AG04450 (cell line): ENCODE data around the gene C1QTNF5. TPM values are rescaled to one million over a fixed set of nuclear protein-coding genes. Genes with fewer than 3 reads are reported as not detected.

ENCODE experiments used
- polyA plus RNA-seq: library from polyadenylated mRNA; depleted of rRNA; stranded (reverse); fragments of >200 nt; gene quantifications from 2 replicates; pipeline ENCODE4 v1.2.3, GENCODE V29; 2011; rRNA removed
- small RNA-seq: library from RNA; depleted of rRNA; stranded (forward); fragments of <200 nt; gene quantifications from one replicate; pipeline ENCODE3, GENCODE V24; 2012; ENCODE audit warnings: low read depth; ENCODE audit not compliant: insufficient read length

Gene C1QTNF5
- polyA plus RNA-seq, 1 experiment, result 8.3 TPM

Small RNA genes lying within 50 kb of the gene (small RNA-seq; reads per million reads assigned to genes)
- gene RF01225 (not detected), gene RNU6-262P (not detected)

Other genes starting within 250 kb of the C1QTNF5 start
- 59.2 and 62.5 TPM in 2 replicates for gene DPAGT1, start 239.0 kb downstream of the C1QTNF5 start, polyA plus RNA-seq
- gene C2CD2L, start 233.5 kb downstream of the C1QTNF5 start, polyA plus RNA-seq, result 2.8 and 3.4 TPM in 2 replicates
- 14.9 and 16.4 TPM in 2 replicates for gene HINFP, start 219.3 kb downstream of the C1QTNF5 start, polyA plus RNA-seq
- 0.21 and 0.30 TPM in 2 replicates for gene ABCG4, start 191.8 kb downstream of the C1QTNF5 start, polyA plus RNA-seq
- gene NLRX1, start 172.2 kb downstream of the C1QTNF5 start, polyA plus RNA-seq, result 4.7 and 6.4 TPM in 2 replicates
- not detected in 2 replicates for gene NHERF4, start 155.4 kb downstream of the C1QTNF5 start, polyA plus RNA-seq
- 19.9 and 24.3 TPM in 2 replicates for gene CBL, start 134.5 kb downstream of the C1QTNF5 start, polyA plus RNA-seq
- 41.9 and 53.4 TPM in 2 replicates for gene MCAM, start 23.8 kb downstream of the C1QTNF5 start, polyA plus RNA-seq
- gene RNF26, start 6.4 kb downstream of the C1QTNF5 start, polyA plus RNA-seq, result 27.1 and 35.3 TPM in 2 replicates
- not detected in 2 replicates for gene MFRP, start 5.8 kb upstream of the C1QTNF5 start, polyA plus RNA-seq
- gene USP2, start 40.8 kb upstream of the C1QTNF5 start, polyA plus RNA-seq, result 0.32 and 0.46 TPM in 2 replicates
- 915 and 1,307 TPM in 2 replicates for gene THY1, start 82.3 kb upstream of the C1QTNF5 start, polyA plus RNA-seq